ENCODE data around the gene IQSEC1. TPM values are rescaled to one million over a fixed set of nuclear protein-coding genes. Genes with fewer than 3 reads are reported as not detected.

IQSEC1 gene
- total RNA-seq, 1 experiment from 2014 or later = 28.1 TPM

DNA sequence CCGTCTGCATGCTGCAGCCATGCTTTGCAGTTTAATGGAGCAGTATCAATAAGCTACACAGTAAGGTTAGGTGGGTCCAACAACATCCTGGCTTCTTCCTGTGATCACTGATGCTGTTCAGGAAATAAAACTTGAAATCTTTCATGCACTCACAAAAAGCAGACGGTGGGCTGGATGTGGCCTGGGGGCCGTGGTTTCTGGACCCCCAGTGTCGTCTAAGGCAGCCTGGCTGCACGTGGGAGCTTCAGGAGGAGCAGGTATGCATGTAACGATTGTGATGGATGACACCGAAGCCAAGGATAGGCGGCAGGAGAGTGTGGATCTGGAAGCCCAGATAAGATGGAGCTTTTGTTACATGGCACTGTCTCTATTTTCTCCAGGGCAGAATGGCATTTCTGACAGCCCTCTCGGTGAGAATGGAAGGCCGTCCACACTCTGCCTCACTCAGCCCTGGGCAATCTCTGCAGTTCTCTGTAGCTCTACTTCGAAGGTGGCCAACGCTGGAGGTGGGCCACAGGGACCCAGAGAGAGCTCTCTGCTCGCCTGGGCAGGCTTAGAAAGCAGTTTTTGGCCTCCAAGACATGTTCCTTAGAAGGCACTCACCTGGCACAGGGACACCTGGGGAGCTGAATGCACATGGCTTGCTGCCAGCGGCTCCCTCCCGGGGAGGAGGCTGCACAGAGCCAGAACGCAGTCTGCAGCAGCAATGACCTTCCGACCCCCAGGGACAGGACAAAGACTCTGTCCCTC, 46.4 kb upstream of the IQSEC1 start:
- no peaks in the 10 kb centered on the region for H3K9me3 ChIP-seq (ENCODE audit: control insufficient read depth in 1 of 2, insufficient read depth in 1 of 2, low read depth in 1 of 2, low read length in 2 of 2)
- DNase-seq (ENCODE audit: low read depth, low spot score) (no peak), ATAC-seq (no peak)
- BruUV-seq (replicated peaks) = no TSS peak
- no peaks in the 10 kb centered on the region for H3K79me2 ChIP-seq (ENCODE audit: insufficient read depth, low read length)
- H3K36me3 ChIP-seq (ENCODE audit: control insufficient read depth in 1 of 2, insufficient read depth in 2 of 2, low read length in 2 of 2) = no peaks in the 10 kb centered on the region
- TF ChIP-seq SP1 (IDR thresholded peaks at IDR 0.05; ENCODE audit: low read depth) = no peak
- no peak for TF ChIP-seq ZNF274 (IDR thresholded peaks at IDR 0.05; ENCODE audit: low read depth, low read length)
- TF ChIP-seq SRF (IDR thresholded peaks at IDR 0.05; ENCODE audit: low read depth) = no peak
- no peak for TF ChIP-seq CEBPB (IDR thresholded peaks at IDR 0.05; ENCODE audit: low read depth)
- no peak for TF ChIP-seq POLR2A (IDR thresholded peaks at IDR 0.05; ENCODE audit: borderline replicate concordance, extremely low read depth, insufficient read depth, insufficient read length)
- TF ChIP-seq FOSL1 (IDR thresholded peaks at IDR 0.05; ENCODE audit: low read depth) = no peak
- TF ChIP-seq POLR2AphosphoS5 (IDR thresholded peaks at IDR 0.05; ENCODE audit: low read depth, low read length) = no peak
- no peak for TF ChIP-seq SIN3A (IDR thresholded peaks at IDR 0.05; ENCODE audit: low read depth)
- no peak for TF ChIP-seq EGR1 (IDR thresholded peaks at IDR 0.05; ENCODE audit: low read depth)
- TF ChIP-seq, protein P1, sequence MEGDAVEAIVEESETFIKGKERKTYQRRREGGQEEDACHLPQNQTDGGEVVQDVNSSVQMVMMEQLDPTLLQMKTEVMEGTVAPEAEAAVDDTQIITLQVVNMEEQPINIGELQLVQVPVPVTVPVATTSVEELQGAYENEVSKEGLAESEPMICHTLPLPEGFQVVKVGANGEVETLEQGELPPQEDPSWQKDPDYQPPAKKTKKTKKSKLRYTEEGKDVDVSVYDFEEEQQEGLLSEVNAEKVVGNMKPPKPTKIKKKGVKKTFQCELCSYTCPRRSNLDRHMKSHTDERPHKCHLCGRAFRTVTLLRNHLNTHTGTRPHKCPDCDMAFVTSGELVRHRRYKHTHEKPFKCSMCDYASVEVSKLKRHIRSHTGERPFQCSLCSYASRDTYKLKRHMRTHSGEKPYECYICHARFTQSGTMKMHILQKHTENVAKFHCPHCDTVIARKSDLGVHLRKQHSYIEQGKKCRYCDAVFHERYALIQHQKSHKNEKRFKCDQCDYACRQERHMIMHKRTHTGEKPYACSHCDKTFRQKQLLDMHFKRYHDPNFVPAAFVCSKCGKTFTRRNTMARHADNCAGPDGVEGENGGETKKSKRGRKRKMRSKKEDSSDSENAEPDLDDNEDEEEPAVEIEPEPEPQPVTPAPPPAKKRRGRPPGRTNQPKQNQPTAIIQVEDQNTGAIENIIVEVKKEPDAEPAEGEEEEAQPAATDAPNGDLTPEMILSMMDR (IDR thresholded peaks at IDR 0.05 in 2 of 3, conservative IDR thresholded peaks at IDR 0.05 in 1 of 3; ENCODE audit: borderline replicate concordance in 1 of 3, insufficient read depth in 1 of 3, low read depth in 2 of 3, low read length in 2 of 3) = no peak
- TF ChIP-seq, protein P2, sequence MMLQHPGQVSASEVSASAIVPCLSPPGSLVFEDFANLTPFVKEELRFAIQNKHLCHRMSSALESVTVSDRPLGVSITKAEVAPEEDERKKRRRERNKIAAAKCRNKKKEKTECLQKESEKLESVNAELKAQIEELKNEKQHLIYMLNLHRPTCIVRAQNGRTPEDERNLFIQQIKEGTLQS (IDR thresholded peaks at IDR 0.05) = no peak
- ChIA-PET CTCF (no interaction called here), POLR2A (no interaction called here), RAD21 (ENCODE audit: low non-redundant PET in 1 of 2, low total read pairs in 2 of 2, uncharacterized antibody in 2 of 2, unreplicated experiment in 2 of 2) (no interaction called here)
- no peaks in the 10 kb centered on the region for H3K4me1 ChIP-seq (ENCODE audit: control insufficient read depth in 1 of 2, insufficient read depth in 2 of 2, low read length in 2 of 2)
- H3K9me2 ChIP-seq (ENCODE audit: insufficient read depth) = no peaks in the 10 kb centered on the region
- no peaks in the 10 kb centered on the region for H4K20me1 ChIP-seq (ENCODE audit: insufficient read depth)
- H2AFZ ChIP-seq (ENCODE audit: low read depth, low read length, poor library complexity, severe bottlenecking) = no peak overlapping the region
- intact Hi-C loops (cut with micrococcal nuclease) = no loop called here
- no peak overlapping the region for H3K9ac ChIP-seq (ENCODE audit: low read length)
- H3K4me3 ChIP-seq (replicated peaks in 1 of 2; ENCODE audit: low read depth in 1 of 2, low read length in 2 of 2) = no peak overlapping the region
- 0 out of 2 replicates have a peak, but pooled peaks cover 3% of the 10 kb centered on the region for H3K27me3 ChIP-seq (ENCODE audit: insufficient read depth, low read length)
- no peak overlapping the region for H3K27ac ChIP-seq (ENCODE audit: low read depth, low read length)
- no peak overlapping the region for H3K4me2 ChIP-seq (ENCODE audit: low read length)
